ENCODE measurements around the gene EXT2.

The EXT2 gene

DNA sequence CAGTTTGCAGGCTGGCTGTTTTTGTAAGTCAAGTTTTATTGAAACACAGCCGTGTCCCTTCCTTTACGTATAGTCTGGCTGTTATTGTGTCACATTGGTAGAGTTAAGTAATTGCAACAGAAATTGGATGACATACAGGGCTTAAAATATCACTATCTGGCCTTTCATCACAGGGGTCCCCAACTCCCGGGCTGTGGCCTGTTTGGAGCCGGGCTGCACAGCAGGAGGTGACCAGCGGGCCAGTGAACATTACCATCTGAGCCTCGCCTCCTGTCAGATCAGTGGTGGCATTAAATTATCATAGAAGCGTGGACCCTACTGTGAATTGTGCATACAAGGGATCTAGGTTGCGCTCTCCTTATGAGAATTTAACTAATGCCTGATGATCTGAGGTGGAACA, 31.7 kb downstream of the EXT2 start:
- no peak for DNase-seq
- intact Hi-C loops (cut with DNase I), result no loop called here

DNA sequence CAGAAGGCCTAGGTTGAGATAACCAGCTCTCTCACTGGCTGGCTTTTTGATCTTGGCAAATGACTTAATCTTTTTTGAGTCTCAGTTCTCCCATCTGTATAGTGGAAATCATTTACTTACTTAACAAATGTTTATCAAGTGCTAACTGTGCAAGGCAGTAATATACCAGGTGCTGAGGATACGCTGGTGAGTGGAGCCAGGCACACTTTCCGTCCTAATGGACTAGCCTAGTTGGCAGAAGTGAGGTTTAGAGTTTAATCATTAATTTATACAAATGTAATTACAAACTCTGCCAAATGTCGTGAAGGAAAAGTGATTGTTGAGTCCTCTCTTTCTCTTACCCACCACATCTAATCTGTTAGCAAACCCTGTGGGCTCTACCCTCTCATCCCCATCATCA, 33.3 kb downstream of the EXT2 start:
- intact Hi-C loops (cut with DNase I), result no loop called here
- DNase-seq, result no peak

DNA sequence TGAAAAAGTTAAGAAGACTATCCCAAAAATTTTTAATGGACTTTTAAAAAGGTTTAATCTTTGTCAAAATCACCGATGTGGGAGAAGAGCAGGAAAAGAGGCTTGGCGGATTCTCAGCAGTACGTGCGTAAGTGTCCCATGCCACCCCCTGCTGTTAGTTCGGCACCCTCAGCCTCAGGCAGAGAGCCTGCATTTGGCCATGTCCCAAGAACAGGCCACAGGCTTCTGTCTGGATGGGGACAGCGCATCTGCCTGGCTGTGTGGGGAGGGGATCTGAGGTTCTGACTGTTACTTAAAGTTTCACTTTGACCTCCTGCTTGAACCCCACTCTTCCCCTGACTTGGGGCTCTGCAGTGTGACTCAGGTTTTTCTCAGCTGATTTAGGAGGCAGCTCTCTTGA, 35.3 kb downstream of the EXT2 start:
- peak in 4 of 10 donors; percentile 23 to 84 (median 50) for DNase-seq
- intact Hi-C loops (cut with DNase I), result loop anchor here (10.0 kb wide), 1 partner anchor 154 kb away; no protein-coding TSS in a partner anchor

GRCh38 chr11:44133335-44133946, 38.0 kb downstream of the EXT2 start:
- intact Hi-C loops (cut with DNase I), result loop anchor here (10.0 kb wide), 1 partner anchor 151 kb away; no protein-coding TSS in a partner anchor
- no peak for DNase-seq

DNA sequence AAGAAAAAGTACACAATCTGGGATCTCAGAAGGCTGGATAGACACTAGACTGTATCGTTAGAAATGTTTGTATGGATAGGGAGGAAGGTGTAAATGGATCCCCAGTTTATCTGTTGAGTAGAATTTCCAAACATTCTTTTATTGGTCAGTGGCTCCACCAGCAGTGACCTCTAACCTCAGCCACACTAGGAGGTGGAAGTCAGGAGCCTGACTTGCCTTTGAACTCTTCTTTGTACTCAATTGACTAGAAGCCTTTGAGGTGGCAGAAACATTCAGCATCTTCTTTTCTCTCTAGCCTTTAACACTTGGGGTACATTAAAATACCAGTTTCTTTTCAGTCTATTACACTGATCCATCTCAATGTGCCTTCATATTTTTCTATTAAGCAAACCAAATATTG, 39.1 kb downstream of the EXT2 start:
- intact Hi-C loops (cut with DNase I), result loop anchor here (10.0 kb wide), 1 partner anchor 150 kb away; no protein-coding TSS in a partner anchor
- no peak for DNase-seq

DNA sequence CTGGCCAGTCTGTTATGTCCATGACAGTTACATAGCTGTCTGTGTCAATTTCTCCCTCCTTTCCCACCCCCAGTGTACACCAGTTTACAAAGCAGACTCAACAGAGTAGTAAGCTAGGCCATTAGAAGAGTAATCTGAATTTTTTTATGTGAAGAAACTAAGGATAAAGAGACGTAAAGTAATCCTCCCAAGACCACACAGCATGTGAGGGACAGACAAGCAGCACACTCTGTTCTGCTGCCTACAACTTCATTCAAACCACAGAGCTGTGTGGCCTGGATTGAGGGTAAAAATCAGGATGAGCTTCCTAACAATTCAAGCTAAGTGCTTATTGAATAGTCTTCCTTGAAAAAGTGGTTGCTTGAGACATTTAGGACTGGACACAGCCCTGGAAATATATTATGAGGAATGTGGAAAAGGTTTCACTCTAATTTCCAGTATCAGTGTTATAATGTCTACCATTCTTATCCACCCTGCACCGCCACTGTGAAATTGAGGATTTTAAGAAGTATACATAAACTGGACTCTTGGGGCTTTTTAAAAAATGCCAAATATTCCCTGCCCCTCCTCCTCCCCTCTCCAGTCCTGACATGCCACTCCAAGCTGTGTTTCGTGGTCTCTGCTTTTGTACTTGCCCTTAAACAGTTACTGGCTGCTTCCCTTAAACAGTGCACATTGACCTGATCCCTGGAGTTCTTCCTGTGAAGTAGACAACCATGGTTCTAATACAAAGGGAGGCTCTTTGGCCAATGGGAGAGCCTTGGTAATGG, 40.9 kb downstream of the EXT2 start:
- no peak for DNase-seq
- intact Hi-C loops (cut with DNase I), result loop anchor here (10.0 kb wide), 1 partner anchor 148 kb away; no protein-coding TSS in a partner anchor

DNA sequence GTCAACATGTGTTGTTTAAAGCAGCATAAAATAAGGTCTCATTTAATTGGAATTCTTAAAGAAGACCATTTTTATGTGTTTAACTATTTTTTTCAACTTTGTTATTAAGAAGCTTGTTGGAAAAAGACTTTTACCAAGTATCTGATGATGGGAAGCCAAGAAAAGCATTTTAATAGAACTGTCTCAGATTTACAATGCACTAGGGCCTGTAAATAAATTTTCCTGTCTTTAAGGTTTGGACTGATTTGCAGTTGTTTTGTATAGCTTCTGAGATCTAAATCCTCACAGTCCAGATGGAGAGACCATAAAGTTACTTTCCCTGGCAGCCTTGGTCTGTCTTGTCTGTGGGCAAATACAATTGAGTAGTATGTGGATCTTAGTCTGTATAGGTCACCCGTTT, 41.6 kb downstream of the EXT2 start:
- intact Hi-C loops (cut with DNase I), result loop anchor here (10.0 kb wide), 1 partner anchor 148 kb away; no protein-coding TSS in a partner anchor
- DNase-seq, result no peak

- intact Hi-C loops (cut with DNase I), result loop anchor here (10.0 kb wide), 1 partner anchor 147 kb away; no protein-coding TSS in a partner anchor
- DNase-seq, result no peak
Observed at GRCh38 chr11:44138286-44138685, 42.8 kb downstream of the EXT2 start.

GRCh38 chr11:44138980-44139379, 43.5 kb downstream of the EXT2 start:
- intact Hi-C loops (cut with DNase I), result loop anchor here (10.0 kb wide), 1 partner anchor 146 kb away; no protein-coding TSS in a partner anchor
- no peak for DNase-seq

GRCh38 chr11:44139565-44140330, 44.3 kb downstream of the EXT2 start:
- intact Hi-C loops (cut with DNase I), result loop anchor here (10.0 kb wide), 1 partner anchor 145 kb away; no protein-coding TSS in a partner anchor
- DNase-seq, result peak in 1 of 10 donors; percentile 18

- DNase-seq, result no peak
- intact Hi-C loops (cut with DNase I), result no loop called here
Observed at GRCh38 chr11:44140372-44140771, 44.9 kb downstream of the EXT2 start.

DNA sequence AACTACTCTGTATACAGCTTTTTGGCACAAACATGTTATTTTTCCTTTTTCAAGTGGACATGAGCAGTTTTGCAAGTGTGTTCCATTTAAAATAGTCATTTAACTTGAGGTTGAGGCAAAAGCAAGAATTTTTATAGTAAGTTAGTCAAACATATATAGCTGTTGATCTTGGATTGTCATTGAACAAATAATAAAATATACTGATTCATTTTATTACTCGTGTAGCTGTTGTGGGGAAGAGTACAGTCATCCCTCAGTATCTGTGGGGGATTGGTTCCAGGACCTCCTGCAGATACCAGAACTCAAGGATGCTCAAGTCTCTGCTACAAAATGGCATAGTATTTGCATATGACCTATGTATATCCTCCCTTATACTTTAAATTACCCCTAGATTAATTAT, 45.3 kb downstream of the EXT2 start:
- intact Hi-C loops (cut with DNase I), result no loop called here
- no peak for DNase-seq

DNA sequence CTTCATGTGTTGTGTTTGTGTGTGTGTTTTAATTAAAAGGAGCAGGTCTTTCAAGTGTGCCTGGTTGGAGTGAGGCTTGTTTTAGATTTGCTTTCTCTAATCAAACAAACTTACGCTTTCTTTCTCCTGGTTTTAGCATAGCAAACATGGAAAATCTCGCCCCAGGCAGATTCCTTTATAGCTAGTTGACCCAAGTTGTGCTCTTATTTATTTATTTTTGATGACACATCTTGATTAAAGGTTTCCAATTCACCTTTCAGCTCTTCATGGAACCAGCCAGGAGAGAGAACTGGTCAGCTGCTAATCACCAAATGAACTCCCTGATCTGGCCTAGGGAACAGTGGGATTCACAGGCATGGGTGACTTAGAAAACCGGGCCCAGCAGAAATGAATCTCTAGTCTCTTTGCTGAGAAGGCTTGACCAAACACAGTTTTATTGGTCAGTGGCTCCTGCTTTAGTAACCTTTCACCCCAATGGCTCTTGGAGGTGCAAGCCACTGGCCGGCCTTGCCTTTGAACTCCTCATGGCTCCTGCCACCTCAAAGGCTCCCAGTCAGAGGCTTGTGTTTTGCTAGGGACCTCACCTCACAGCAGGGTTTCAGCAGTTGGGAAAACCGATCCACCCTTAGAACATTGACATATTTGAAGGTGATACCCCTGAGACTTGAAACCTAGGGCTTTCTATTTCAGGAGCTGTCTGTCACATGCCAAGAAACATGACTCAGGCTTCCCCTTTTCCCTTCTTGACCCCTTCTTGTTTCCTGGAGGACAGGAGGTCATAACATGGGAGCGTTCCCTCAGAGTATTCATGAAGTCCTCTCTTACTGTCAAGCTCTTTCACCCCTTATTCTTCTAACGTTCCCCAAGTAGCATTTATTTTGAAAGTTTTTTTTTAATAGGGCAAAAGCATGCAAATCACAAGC, 48.8 kb downstream of the EXT2 start:
- peak in 1 of 10 donors; percentile 29 for DNase-seq
- intact Hi-C loops (cut with DNase I), result no loop called here

DNA sequence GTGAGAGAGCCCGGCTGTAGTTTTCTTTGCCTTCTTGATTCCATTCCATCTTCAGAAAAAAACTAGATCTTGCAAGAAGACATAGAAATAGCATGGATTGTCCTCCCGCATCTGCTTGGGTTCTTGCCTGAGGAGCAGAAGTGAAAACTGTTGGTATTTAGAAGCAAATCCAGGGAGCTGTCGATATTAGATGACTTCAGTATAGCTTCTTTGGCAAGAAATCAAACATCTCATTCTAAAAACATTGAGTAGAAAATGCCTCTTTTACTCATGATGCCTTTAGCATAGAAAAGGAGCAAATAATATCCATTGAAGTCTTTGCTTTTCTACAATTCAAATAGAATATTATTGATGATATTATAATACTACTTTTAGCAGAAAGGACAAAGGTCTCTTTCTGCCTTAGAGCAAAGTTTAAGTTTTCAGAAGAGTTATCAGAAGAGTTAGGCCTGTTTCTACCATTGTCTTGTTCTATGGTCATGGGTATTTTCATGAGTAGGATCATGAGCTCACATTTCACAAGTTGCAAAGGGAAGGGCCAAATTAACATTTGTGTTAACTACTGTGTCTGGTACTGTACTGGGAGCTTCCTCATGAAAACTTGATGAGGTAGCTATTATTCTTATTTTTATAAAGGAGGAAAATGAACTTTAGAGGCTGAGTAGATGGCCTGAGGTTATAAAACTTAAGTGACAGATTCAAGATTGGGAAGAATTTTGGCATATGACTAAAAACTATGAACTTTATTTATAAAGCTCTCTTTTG, 49.7 kb downstream of the EXT2 start:
- intact Hi-C loops (cut with DNase I), result no loop called here
- no peak for DNase-seq

GRCh38 chr11:44146931-44147330, 51.5 kb downstream of the EXT2 start:
- DNase-seq, result no peak
- intact Hi-C loops (cut with DNase I), result no loop called here

DNA sequence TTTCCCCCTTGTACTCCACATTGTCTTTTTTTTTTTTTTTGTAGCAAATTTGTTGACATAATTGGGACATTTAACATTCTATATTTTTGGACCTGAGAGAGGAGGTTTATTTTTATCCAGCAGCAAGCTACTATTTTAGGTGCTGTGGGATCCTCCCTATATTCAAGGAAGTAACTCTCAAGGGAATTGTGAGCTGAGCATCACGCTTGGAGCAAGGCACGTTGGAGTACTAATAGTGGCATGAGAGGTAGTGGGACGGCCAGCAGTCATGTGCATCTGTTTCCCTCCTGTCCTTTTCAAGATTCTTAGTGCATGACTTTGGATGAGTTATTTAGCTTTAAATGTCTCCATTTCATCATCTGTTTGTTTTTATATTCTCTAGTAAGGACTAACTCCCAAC, 52.3 kb downstream of the EXT2 start:
- no peak for DNase-seq
- intact Hi-C loops (cut with DNase I), result no loop called here

DNA sequence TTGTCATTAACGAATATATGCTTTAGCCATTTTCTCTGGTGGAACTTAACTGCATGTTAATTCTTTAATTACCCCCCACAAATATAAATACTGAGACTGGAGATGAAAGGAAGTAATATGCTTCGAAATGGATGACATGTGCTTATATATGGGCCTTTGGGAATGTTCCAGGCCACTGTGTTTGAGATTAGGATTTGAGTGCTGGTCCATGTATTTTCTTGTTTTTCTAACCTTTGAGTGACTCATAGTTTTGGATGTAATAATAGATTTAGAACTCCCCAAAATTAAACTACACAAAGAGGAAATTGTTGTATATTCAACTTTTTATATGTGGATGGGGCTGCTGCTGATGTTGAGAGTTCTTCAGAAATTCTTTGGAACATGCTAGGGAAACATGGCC, 54.2 kb downstream of the EXT2 start:
- no peak for DNase-seq
- intact Hi-C loops (cut with DNase I), result no loop called here

GRCh38 chr11:44150401-44150800, 54.9 kb downstream of the EXT2 start:
- intact Hi-C loops (cut with DNase I), result no loop called here
- DNase-seq, result no peak

DNA sequence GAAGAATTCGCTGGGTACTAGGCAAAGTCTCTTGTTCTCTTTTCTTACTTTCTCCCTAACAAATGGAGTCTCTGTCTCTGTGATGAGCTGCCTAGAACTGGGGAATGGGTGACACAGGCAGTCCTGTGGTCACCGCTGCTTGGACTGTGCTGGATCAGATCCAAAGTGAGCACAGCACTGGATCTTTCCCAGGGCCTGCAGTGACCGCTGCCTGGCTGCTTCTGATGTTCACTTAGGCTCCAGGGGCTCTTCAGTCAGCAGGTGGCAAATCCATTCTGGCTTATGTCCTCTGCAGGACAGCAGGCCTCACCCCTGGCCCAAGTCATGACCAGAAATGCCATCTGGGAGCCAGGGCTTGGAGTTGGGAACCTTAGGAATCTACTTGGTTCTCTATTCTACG, 61.5 kb downstream of the EXT2 start:
- intact Hi-C loops (cut with DNase I), result no loop called here
- DNase-seq, result peak in 1 of 10 donors; percentile 77
